Superior temporal gyrus (tissue), 1 donor: Measurements from ENCODE around the gene CDH12.
"Not testable (repeated sequence)": the region's sequence is repeated elsewhere in the genome, so short reads cannot be mapped to it uniquely, and the experiment has no call there.

Experiments
- DNase-seq: peaks from one replicate; pipeline ENCODE4 v3.0.0-alpha.2; 2016; ENCODE audit errors: extremely low spot score

The CDH12 gene

DNA sequence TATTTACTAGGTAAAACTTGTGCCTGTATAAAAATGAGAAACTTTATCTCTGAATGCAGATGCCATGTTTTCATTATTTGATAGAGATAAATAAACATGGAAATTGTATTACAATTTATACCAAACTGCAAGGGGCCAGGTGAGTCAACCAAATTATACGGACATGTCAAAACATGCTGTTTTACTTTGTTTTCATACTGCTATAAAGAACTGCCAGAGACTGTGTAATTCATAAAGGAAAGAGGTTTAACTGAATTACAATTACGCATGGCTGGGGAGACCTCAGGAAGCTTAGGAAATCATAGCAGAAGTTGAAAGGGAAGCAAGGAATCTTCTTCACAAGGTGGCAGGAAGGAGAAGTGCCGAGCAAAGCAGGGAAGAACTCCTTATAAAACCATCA, 840.3 kb downstream of the CDH12 start:
- not testable (repeated sequence) for DNase-seq

GRCh38 chr5:22010808-22011207, 842.3 kb downstream of the CDH12 start:
- not testable (repeated sequence) for DNase-seq

DNA sequence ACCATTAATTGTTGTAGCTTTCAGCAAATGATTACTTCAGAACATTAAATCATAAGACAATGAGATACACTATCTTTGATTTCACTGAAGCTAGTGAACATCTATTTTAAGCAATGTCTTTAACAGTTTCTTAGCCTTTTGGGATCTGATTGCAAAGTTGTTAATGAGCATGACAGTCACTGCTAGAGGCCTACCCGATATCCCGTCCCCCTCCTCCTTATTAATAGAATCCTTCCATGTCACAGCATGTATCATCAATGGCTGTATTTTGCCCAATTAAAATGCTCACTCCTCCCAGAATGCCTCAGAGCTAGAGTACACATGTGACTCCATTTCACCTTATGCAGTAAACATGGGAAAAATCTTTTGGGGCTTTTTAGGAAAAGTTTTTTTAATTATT, 852.0 kb downstream of the CDH12 start:
- DNase-seq = not testable (repeated sequence)

GRCh38 chr5:21985799-21986198, 867.3 kb downstream of the CDH12 start:
- not testable (repeated sequence) for DNase-seq

DNA sequence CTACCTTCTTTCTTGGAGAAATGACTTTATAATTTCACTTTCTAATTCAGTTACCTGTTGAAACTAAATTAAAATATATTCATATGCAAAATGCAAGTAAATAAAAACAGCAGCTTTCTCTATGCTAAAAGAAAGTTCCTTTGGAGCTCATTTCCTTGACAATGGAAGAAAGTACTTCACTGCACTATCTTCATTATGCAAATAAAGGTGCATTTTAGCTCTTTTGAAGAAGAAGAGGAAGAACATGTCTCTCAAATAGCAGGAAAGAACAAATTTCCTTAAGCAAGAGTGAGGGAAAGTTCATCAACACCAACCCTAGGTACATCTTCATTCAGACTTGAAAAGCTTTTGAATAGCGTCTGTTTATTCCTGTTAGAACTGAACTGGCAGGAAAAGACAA, 901.6 kb downstream of the CDH12 start:
- not testable (repeated sequence) for DNase-seq

- no peak for DNase-seq
These were observed 922.0 kb downstream of the CDH12 start for GRCh38 chr5:21931116-21931515.

DNA sequence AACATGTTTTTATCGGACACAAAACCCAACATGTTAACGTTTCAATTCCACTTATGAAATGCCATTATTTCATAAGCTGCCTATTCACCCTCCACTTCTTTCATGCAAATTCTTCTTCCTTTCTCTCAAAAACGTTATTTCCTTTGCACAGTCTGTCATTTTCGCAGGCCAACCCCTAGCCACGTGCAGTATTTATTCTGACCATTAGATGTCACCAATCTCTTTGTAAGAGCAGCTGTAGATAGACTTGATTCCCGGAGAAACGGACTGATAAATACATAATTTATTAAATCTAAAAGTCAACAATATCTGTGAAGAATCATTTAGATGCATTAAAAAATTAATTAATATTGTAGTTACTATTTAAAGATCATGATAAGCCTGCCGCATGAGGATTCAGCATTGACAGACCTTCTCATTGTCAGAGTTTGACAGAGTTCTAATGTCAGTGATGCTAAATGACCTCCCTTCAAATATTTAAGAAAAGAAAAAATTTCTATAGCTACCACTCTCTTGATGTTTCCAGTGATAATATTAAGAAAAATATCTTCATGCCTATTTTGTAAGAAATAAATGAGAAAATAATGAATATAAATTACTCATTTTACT, 933.6 kb downstream of the CDH12 start:
- peak; percentile 79 for DNase-seq

DNA sequence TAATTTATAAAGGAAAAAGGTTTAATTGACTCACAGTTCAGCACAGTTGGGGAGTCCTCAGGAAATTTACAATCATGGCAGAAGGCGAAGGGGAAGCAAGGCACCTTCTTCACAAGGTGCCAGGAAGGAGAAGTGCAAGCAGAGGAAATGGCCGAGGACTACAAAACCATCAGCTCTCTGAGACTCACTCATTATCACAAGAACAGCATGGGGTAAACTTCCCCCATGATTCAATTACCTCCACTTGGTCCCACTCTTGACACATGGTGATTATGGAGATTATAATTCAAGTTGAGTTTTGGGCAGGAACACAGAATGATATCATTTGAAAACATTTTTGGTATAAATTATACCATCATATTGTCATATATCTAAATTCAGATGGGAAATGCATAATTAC, 934.7 kb downstream of the CDH12 start:
- no peak for DNase-seq

DNA sequence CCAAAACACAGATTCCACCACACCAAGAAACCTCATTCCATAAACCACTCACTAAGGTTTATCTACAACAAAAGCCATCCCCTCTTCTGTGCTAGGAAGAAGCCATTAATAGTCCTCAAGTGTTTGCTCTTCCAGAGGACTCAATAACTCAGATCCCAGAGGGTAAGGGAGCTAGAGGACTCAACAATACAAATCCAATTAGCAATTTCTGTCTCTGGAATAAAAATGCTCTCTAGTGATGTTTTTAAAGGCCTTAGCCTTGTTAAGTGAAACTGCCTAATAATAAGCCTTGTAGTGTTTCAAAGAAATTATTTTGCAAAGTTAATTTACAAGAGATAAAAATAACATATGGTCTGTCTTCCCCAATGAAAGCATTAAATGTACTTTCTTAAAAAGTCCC, 942.4 kb downstream of the CDH12 start:
- no peak for DNase-seq

- DNase-seq = no peak
These were observed 957.3 kb downstream of the CDH12 start for GRCh38 chr5:21895766-21896350.

DNA sequence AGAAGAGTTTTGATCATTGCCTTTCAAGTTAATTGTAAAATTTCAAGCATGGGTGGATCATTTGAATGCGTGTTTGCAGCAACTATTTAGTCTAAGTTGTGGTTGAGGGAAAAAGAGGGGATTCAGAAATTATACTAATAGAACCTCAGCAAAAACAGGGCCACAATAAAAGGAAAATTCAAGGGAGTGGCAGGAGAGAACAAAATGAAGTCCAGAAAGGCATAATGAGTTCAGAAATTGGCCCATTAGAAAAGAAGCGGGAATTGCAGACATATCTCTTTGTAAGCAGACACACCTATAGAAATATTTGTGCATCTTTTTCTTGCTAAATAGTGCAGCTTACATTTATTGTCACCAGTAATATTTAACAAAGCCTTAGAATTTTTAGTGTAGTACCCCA, 960.0 kb downstream of the CDH12 start:
- DNase-seq = no peak

DNA sequence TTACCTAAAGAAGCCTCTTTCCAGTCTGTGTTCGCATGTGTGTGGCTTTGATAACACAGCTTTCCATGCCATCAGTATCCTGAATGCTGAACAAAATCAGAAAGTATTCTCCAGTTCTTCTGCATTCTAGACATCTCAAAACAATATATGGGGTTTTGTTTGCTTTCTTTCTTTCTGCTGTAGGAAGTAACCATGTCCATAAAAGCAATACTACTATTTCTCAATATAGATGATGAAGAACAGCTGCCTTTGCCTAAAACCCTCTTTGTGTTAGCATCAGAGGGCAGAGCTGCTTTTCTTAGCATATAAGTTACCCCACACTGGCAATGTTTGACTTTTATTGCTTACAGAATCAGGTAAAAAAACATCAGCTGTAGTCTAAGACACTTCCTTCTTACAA, 963.6 kb downstream of the CDH12 start:
- no peak for DNase-seq

DNA sequence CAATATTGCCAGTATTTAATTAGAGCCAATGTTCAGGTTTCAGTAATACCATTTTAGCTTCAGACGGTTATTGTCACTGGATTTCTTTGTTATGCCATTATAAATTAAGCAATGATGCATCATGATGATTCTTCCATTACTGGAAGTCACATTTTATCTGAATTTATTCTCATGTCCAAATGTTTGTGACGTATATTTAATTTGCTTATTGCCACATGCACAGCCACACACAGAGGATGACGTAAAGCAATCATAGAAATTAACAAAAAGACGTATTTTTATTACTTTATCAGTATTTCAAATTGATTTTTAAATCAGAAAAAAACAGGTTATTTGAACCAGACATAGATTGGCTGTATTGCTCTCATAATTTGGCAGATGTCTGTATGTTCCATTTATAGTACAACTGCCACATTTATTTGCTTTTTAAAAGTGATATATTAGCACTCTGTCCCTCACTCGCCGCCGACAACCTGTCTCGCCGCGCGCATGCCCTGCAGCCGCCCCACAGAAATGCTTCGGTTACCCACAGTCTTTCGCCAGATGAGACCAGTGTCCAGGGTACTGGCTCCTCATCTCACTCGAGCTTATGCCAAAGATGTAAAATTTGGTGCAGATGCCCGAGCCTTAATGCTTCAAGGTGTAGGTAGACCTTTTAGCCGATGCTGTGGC, 970.9 kb downstream of the CDH12 start:
- no peak for DNase-seq

GRCh38 chr5:21880164-21880563, 973.0 kb downstream of the CDH12 start:
- DNase-seq = no peak

- no peak for DNase-seq
These were observed 990.2 kb downstream of the CDH12 start for GRCh38 chr5:21862986-21863385.

GRCh38 chr5:21858441-21858840, 994.7 kb downstream of the CDH12 start:
- no peak for DNase-seq

- no peak for DNase-seq
These were observed 996.2 kb downstream of the CDH12 start for GRCh38 chr5:21856987-21857386.

- DNase-seq = no peak
These were observed 1005.8 kb downstream of the CDH12 start for GRCh38 chr5:21847300-21847699.

GRCh38 chr5:21844960-21845359, 1008.2 kb downstream of the CDH12 start:
- DNase-seq = no peak

DNA sequence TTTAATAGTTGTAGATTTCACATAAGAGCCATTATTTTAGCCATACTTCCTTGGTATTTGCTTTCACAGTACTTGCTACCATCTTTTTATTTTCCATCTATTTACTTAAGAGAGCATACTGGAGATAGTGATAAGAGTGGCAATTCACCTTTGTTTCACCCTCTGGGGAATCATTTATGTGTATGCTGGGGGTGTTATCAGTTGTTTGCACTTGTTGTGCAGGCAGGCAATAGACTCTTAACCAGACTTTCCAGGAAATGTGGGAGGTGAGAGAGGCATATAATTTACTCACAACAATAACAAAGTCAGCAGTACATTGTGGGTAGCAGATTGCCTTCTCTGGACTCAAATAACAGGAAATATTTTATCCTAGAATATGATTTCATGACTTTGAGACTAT, 1018.3 kb downstream of the CDH12 start:
- DNase-seq = no peak

GRCh38 chr5:21831145-21831787, 1021.9 kb downstream of the CDH12 start:
- no peak for DNase-seq

DNA sequence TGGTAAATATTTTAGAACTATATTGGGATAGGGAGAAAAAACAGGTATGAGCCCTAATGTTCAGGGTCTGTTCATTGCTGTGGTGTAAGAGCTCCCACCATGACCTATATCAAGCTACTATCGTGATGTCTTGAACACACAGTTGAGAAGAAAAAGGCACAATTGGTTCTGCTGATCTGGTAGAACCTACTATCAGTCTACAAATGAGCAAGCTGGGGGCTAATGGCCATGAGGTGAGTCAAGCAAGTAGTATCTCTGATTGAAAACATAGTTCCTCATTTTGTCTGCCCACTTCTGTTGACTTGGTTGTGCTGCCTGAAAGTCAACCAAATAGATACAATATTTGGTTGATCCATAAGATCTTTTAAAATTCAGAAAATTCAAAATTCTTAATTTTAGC, 1026.3 kb downstream of the CDH12 start:
- DNase-seq = no peak

DNA sequence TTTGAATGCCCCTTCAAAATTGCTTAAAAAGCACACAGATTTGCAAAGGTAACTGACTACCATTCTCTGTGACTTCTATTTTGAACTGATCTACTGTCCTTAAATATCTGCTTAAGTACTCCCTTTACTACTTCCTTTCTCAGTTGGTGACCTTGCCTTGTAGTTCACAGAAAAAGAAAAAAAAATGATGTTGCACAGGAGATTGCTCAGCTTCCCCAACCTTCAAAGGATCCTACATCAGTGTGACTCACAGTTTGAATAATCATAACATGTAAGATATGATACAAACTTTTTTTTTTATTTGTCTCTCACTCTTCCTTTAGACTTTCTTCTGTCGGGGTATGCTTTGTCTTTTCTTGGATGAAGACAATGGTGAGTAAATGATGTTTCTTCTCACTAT, 1029.6 kb downstream of the CDH12 start:
- no peak for DNase-seq
